8988T (cell line): ENCODE data around the gene PLPPR3.

ENCODE experiments used
- DNase-seq: peaks from one replicate; pipeline ENCODE4 v3.0.0; 2011

PLPPR3 gene

DNA sequence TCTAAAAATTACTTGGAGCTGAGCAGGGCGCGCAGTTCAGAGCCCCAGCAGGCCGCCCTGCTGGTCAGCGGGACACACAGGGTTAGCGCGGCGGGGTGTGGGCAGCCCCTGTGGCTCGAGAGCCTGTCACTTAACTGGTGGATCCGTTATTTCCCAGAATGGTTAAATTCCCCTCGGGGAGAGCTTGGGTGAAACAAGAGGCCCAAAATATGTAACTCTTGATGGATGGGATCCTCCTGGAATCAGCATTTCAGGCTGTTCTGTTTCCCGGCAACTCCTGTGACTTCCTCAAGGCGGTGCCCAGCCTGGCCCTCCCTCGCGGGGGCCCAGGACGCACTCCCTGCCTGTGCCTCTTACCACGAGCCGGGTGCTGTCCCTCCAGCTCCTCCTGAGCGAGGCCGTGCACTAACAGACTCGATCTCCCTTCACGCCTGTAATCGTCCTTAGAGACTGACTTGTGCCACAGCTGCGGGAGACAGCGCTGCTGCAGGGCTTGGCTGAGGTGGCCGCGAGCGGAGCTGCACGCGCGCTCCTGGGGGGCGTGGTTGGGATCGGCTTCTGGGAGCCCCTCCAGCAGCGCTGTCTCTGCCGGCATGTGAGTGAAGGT, 14.8 kb downstream of the PLPPR3 start:
- peak; percentile 78 for DNase-seq

DNA sequence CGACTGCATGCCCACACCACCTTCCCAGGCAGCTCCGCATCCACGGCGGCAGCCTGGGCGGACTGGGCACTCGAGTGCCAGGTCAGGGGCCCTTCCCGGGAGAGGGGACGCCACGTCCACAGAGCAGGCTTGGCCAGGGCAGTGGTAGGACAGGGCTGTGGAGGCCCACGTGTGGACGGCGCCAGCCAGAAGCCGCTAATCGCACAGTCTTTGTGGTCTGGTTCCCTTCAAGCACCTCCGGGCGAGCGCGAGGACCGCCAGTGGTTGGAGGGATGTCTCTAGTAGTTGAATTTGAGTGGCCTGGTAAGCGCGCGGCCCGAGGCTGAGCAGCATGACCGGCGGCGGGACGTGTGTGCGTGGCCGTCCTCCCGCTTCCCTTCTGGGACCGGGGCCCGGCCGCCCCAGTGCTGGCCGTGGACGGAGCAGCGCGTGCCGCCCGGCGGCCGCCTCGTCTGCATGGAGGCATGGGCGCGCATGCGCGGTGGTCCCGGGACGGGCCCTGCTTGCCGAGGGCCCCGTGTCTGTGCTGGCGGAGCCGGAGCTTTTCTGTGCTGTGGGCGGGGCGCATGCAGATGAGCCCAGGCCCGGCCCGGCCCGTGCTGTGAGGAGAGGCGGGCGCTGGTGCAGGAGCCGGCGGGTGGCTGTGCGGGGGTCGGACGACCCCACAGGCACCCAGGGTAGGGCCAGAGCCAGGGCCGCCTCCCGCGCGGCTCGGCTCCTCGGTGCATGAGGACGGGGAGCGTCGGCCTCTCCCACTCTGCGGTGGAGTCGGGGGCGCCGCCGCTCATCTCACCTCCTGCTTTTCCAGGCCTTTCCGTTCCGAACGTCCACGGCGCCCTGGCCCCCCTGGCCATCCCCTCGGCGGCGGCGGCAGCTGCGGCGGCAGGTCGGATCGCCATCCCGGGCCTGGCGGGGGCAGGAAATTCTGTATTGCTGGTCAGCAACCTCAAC, 15.9 kb downstream of the PLPPR3 start:
- DNase-seq: peak; percentile 44

DNA sequence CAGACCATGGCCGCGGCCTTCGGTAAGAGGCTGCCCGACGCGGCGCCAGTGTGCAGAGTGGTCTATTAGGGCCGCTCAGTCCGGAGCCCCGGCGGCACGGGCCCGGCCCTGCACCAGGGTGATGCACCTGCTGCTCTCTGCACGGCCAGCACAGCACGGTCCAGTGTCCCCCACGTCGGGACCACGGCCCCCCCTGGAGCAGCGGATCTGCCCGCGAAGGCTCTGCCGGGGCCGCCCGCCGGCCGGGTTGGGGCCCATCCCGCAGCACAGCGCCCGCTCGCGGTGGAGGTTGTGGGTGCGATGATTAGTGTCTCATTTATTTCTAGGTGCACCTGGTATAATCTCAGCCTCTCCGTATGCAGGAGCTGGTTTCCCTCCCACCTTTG, 16.6 kb downstream of the PLPPR3 start:
- no peak for DNase-seq

DNA sequence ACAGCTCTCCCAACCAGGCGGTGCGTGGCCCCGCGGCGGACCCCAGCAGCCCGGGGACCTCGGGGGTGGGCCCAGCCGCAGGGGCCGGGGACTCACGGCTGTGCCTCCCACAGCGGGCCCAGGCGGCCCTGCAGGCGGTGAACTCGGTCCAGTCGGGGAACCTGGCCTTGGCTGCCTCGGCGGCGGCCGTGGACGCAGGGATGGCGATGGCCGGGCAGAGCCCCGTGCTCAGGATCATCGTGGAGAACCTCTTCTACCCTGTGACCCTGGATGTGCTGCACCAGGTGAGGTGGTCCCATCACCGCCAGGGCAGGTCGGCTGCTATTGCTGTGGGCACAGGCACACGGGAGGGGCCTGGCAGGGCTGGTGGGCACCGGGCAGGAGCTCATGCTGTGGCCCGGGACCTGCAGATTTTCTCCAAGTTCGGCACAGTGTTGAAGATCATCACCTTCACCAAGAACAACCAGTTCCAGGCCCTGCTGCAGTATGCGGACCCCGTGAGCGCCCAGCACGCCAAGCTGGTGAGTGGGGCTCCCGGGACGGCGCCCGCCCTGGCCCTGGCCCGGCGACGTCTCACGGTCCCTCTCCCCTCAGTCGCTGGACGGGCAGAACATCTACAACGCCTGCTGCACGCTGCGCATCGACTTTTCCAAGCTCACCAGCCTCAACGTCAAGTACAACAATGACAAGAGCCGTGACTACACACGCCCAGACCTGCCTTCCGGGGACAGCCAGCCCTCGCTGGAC, 17.2 kb downstream of the PLPPR3 start:
- no peak for DNase-seq

DNA sequence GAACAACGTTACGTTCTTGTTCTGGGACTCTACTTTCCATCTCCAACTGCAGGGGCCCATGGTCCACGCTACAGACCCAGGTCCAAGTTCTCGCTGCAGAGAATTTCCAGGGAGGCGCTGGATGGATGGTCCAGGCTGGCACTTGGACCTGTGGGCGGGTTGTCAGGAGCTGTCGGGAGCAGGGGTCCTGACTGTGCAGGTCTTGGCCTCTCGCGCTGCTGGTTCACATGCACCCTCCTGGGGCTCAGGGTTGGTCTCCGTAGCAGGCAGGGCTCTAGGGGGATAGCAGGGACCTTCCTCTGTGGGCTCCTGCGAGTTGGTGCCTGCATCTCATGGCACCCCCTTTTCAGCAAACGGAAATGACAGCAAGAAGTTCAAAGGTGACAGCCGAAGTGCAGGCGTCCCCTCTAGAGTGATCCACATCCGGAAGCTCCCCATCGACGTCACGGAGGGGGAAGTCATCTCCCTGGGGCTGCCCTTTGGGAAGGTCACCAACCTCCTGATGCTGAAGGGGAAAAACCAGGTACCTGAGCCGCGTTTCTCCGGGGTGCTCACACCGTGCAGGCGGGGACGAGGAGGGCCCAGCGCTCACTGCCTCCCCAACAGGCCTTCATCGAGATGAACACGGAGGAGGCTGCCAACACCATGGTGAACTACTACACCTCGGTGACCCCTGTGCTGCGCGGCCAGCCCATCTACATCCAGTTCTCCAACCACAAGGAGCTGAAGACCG, 17.9 kb downstream of the PLPPR3 start:
- peak; percentile 54 for DNase-seq

DNA sequence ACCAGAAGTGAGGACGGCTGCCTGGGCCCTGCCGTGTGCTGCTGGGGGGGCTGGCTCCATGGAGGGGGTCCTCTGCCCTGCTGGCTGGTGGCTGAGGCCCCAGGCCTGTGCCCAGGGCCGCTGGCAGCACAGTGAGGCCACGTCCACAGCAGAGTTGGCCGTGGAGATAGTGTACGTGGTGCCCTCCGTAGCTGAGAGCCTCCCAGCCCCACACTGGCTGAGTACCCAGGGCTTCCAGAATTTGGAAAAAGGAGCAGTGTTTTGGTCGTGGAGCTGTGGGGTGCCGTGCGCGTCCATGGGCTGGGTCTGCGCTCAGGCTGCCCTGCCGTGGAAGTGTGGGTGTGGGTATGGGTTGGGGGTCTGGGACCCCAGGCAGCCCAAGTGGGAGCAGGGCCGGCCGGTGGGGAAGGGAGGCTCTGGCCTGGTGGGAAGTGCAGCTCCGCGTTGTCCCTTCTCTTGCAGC, 18.6 kb downstream of the PLPPR3 start:
- no peak for DNase-seq

DNA sequence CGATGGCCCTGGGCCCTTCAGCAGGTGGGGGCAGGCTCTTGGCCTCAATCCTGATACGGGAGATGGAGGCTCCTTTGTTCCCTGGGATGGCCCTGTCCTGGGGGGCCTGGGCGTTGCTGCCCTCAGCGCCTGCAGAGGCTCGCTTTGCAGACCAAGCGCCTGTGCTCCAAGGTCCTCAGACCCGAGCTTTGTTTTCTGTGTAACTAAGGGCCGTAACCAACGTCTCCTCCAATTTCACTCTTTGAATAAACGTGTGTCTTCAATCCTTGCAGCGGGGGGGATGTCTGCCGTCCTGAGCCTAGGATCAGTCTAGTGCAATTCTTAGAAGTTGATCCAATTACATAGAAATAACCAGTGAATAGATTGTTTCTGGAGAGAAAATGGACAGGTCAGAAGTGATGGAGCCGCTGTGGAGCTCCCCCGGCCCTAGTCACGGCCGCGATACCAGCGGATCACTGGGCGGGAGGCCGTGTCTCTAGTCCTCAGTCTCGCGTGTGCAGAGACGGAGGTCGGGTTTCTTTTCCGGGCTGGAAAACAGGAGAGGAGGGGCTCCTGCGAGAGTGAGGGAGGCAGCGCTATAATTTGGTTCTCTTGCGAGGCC, 19.2 kb downstream of the PLPPR3 start:
- no peak for DNase-seq

DNA sequence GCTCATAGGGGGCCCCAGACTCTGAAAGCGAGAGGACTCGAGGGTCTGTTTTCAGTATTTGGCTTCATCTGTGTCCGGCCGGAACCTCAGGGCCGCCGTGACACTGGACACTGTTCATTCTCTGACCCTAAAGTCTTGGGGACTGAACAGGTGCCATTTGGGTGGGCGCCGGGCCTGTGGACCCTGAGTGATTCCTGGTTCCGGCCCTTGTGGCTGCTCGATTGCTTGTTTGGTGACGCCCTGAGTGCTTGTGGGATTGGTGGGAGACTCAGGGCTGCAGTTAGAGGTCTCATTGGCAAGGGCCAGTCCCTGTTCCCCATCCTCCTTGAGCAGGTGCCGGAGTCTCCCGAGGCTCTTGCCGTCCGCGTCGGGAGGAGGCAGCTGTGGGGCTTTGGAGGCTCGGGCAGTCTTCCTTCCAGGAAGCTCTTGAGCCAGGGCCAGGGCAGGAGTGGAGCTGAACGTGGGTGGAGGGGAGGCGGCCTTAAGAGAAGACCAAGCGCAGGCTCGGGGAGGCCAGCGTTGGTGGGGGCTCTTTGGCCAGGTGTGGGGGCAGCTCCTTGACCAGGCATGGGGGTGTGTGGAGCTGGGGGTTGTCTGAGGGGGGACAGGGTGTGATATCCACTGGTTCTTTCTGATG, 19.8 kb downstream of the PLPPR3 start:
- DNase-seq: peak; percentile 47

DNA sequence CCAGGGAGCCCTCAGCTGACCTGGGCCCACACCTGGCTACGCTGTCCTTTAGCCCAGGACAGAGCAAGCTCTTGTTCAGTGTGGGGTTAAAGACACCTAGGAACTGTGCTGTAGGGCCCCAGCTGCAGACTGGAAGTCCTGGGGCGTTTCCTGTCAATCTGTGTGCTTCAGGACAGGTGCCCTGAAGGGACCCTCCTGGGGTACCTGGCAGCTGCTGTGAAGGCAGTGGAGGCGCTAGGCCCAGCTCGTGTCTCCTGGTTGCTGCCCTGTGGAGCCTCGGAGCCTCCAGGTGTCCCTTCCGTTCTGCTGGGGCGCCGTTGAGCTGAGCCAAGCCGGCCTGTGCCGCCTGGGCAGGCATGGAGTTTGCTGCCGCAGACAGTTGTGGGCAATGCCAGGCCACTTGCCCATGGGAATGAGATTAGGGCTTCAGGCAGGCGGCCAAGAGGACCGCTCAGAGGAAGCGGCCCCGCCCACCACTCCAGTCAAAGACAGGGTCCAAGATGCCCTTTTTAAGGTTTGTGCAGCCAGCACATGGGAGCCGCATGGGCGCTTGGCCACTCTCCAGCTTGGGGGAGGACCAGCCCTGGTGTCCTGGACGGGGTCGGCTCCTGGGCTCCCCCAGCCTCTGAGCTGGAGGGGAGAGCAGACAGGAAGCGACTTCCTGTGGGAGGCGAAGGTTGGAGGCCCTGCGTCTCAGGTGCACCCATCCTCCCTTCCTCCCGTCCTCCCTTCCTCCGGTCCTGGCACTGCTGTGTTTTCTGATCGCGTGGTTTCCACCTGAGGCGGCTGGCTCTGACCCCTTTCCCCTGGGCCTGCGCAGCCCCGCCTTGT, 20.5 kb downstream of the PLPPR3 start:
- DNase-seq: peak; percentile 74

DNA sequence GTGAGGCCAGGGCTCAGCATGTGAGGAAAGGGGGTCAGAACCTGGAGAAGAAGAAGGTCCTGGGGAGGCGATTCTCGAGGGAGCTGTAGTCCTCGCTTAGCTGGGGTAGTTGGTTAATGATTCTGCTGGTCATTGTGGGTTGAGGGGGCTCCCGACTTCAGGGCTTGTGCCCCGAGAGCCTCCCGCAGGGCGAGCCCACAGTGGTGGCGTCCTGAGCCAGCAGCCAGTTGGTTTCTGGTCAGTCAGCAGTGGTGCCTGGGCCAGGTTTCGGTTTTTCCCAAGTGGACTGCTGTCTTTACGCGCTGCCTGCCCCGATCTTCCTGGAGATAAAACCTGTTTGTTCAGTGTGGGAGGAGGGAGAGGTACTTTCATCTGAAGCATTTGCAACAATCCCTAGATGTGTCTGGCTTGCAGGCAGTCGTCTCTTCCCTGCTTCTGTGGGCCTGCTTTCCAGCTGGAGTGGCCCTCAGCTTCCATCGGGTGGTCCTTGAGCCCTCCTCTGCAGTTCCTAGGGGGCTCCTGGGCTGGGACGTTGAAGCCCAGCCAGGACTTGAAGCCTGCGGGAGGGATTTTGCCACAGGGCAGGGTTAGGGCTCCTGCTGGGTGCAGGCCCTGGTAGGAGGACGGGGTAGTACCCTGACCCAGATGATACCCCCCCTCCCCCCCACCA, 21.3 kb downstream of the PLPPR3 start:
- DNase-seq: no peak

DNA sequence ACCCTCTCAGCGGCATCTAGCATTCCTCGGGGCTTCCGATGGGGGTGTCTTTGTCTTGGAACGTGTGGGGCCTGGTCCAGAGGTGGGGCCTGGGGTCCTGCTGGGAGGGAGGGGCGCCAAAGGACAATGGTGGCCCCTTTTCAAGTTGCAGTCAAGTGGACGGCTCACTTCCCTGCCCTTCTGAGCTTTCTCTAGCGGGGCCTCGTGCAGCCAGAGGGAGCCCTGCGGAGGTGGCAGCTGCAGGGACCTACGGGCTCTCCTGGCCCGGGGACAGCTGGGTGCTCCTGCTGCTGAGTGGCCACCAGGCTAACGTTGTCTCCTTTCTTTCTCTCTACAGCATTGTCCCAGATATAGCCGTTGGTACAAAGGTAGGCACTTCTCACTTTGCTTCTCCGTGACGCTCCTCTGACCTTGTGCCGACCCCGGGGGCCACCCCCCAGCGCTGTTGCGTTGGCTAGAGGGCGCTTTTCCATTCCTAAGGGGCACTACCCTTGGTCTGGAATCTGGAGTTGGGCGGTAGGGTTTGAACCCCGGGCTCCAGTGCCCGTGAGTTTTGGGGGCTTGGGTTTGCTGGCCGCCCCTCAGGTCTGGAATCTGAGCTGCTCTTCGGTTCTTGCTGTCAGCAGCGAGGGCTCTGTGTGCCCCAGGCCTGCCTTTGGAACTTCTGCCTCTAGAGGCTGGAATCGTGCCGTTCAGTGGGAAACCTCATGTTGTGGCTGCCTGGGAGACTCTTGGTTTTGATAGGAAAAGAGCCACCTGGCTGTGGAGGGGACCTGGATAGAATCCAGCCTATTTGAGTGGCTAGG, 22.5 kb downstream of the PLPPR3 start:
- DNase-seq: peak; percentile 58

DNA sequence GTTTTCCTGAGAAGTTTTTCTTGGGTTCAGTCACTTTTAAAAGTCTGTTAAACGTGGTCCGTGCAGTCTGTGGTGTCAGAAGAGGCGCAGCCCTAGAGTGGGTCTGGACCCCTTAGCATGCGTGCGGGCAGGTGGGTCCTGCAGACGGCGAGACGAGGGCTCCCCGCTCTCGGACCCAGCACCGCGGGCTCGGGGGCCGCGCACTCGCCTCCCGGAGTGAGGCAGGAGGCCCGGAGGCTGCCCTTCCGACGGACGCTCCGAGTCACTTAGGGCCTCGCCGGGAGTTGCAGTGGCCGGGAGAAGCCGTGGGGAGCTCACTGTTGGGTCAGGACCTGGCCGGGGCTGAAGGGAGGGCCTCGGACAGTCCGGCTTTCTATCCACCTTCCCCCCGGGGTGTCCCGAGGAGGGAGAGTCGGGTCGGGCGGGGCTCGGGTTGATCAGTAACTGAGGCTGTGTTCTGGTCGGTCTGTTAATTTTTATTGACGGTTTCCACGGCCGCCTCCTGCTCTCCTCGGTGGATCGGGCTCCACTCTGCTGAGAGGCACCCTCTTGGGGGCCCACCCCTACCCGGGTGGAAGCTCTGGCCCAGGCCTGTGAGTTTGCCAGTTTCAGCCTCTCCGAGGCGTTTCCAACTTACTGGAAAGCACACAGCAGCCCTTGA, 23.2 kb downstream of the PLPPR3 start:
- no peak for DNase-seq

DNA sequence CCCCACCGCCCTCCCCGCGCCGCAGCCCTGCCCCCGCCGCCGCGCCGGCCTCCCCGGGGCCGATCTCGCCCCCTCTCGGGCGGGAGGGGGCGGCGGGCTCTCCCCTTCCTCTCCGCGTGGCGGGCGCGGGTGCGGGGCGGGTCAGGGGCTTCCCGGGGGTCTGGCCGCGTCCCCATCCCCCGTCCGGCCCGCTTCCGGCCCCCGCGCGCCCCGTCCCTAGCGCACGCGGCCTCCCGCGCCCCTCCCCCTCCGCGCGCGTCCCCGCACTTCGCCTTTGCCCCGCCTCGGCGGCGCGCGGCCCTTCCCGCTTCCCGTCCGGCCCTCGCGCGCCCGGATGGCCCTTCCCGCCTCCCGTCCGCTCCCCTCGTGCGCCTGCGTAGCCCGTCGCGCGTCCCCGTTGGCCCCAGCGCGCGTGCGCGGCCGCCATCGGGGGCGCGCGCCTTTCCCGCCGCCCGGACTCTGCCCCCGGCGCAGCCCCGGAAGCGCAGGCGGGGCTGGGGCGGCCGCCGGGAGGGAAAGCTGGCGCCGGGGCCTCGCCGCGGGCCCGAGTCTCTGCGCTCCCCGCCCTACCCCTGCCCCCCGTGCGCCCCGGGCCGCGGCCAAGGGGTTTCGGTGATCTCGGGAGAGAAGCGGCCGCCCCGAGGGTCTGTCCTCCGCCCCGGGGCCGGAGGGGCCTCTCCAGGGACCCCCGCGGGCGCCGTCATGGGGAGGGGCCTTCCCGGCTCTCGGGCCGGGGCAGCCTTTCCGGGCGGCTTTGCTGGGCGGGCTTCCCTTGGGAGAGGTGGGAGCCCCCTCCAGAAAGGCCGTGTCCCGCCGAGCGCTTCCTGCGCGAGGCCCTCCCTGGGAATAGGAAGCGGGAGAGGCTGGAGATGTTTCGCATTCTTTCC, 24.0 kb downstream of the PLPPR3 start:
- DNase-seq: peak; percentile 97

DNA sequence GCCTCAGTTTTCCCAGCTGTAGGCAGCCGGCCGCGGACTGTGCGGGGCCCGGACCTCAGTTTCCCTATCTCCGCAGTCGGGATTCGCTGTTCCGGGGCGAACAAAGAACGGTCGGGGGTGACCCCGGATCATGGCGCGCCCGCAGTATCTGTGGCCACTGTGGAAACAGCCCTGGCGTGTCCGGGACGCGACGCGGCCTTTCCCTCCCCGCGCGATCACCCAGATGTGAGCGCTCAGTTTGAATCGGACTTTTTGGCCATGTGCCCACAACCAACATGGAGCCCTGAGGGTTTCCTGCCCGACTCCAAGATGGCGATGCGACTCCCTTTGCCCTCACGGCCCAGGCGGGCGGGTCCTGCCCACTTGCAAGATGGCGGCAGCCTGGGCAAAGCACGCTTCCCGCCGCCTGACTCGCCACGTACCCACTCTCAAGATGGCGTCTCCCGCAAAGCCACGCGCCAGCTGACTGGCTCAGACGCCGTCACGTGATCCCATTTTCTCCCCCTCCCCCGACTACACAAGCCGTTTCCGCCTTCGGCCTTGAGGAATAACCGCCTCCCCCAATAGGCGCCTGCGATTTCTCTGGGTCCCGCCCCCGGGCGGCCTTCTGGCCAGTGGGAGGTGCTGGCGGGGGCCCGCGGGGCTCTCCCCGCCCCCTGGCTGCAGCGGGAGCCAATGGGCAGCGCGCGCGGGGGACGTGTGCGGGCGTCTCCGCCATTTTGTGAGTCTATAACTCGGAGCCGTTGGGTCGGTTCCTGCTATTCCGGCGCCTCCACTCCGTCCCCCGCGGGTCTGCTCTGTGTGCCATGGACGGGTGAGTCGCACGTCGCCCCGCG, 24.8 kb downstream of the PLPPR3 start, which contains the start of gene PTBP1:
TSS of gene PTBP1 (plus strand) at position 761 of the 836 bp plus-strand sequence. CDS start at position 807, 46 bp downstream.
- peak; percentile 98 for DNase-seq

DNA sequence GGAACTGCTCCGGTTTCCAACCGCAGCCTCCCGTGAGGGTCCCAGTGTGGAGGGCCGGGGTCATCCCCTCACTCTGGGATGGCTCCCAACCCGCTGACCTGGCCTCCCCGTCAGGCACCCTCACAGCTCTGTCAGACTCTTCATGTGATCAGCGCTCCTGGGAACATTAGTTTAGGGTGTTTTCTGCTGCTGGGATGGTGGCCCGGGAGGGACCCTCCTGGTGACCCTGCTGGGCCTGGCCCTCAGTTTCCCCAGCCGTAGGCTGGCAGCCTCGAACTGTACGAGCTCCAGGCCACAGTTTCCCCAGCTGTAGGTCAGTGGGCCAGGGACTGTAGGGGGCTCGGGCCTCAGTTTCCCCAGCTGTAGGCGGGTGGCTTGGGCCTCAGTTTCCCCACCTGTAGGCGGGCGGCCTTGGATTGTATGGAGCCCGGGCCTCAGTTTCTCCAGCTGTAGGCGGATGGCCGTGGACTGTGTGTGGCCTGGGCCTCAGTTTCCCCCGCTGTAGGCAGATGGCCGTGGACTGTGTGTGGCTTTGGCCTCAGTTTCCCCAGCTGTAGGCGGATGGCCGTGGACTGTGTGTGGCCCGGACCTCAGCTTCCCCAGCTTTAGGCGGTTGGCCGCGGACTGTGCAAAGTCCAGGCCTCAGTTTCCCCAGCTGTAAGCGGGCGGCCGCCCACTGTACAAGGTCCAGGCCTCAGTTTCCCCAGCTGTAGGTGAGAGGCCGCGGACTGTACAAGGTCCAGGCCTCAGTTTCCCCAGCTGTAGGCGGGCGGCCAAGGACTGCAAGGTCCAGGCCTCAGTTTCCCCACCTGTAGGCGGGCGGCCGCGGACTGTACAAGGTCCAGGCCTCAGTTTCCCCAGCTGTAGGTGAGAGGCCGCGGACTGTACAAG, 25.8 kb downstream of the PLPPR3 start:
- no peak for DNase-seq
